Activated CD4-positive, alpha-beta T cell treated with anti-CD3 and anti-CD28 coated beads for 48 hours (primary cell): ENCODE measurements around the gene ACLY.

Experiments used
- DNase-seq: peaks from one replicate; pipeline ENCODE4 v3.0.0-alpha.2; 2020

Gene ACLY

DNA sequence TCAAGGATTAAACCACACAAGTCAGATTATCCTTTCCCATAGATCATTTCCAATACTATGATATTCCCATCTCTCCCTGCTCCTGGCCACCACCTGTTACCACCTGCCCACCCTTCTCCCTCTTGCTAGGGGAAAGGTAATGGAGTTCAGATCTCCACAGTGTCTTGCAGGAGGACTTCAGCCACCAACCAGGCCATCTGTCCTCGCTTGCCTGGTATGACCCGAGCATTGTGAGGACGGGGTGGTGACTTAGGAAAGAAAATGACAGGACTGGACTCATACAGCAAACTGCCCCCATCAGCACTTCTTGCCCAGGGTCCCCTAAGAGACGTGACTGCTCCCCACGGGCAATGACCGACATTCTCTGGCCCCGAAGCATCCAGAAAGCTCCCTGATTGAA is 95.2 kb downstream of the ACLY start:
- DNase-seq: no peak

DNA sequence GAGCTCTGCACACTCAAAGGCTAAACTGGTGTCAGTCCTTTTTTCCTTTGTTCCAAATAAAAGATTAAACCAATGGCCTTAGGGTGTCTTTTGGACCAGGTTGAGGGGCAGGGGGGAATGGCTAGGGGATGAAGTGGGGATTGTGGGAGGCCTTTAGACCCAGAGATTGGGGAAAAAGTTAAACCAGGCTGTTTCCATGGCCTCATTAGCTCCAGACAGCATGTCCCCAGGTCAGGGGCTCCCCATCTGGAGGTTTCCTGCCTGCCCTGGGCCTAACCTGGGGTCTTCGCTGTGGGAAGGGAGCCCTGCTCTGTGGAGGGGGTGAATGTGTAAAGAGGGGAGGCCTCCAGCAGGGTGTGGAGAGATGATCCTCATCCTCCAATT is 95.6 kb downstream of the ACLY start:
- DNase-seq: no peak

DNA sequence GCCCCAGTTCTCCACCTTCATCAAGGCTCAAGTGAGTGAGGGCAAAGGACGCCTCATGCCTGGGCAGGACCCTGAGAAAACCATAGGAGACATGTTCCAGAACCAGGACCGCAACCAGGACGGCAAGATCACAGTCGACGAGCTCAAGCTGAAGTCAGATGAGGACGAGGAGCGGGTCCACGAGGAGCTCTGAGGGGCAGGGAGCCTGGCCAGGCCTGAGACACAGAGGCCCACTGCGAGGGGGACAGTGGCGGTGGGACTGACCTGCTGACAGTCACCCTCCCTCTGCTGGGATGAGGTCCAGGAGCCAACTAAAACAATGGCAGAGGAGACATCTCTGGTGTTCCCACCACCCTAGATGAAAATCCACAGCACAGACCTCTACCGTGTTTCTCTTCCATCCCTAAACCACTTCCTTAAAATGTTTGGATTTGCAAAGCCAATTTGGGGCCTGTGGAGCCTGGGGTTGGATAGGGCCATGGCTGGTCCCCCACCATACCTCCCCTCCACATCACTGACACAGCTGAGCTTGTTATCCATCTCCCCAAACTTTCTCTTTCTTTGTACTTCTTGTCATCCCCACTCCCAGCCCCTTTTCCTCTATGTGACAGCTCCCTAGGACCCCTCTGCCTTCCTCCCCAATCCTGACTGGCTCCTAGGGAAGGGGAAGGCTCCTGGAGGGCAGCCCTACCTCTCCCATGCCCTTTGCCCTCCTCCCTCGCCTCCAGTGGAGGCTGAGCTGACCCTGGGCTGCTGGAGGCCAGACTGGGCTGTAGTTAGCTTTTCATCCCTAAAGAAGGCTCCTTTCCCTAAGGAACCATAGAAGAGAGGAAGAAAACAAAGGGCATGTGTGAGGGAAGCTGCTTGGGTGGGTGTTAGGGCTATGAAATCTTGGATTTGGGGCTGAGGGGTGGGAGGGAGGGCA is 96.3 kb downstream of the ACLY start:
- no peak for DNase-seq

DNA sequence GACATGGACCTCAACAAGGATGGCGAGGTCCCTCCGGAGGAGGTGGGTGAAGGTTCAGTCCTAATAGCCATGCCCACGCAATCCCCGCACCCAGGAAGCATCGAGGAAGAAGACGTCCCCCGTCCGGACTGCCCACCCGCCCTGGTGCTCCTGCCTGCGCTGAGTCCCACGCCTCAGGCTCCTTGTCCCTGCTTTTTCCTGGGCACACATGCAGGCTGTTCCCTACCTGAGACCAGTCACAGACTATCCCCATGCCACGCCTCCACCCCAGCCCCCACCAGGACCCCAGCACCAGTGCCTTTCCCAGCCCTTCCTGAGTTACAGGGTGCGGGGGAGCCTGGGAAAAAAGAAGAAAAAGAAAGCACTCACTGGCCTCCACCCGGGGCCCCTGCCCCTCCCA is 97.0 kb downstream of the ACLY start:
- DNase-seq: no peak

DNA sequence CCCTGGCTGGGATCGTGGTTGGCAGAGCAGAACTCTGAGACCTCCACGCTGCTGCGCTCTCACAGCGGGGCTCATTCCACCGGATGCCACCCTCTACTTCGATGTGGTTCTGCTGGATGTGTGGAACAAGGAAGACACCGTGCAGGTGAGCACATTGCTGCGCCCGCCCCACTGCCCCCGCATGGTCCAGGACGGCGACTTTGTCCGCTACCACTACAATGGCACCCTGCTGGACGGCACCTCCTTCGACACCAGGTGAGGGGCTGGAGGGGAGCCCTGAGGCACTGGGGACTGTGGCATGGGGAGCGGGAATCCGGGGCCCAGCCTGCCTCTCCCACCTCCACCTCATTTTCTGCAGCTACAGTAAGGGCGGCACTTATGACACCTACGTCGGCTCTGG is 100.7 kb downstream of the ACLY start:
- DNase-seq: no peak
